Anterior cingulate cortex (tissue), 58 donors: Measurements from ENCODE around the gene ICAM1.
A peak's percentile ranks its signal among the peaks of the same experiment; 100 is the strongest.
"Not testable (repeated sequence)": the region's sequence is repeated elsewhere in the genome, so short reads cannot be mapped to it uniquely, and the experiment has no call there.

Experiments
- DNase-seq, 58 donors: peaks; one replicate each; lab custom pipeline; 2025; lab: John Stamatoyannopoulos, UW

ICAM1 gene

GRCh38 chr19:10270616-10271394, at the start of gene ICAM1:
Gene ICAM1 (plus strand): TSS chr19:10271120. CDS start chr19:10271160, 40 bp downstream.
- DNase-seq = peak in 22 of 58 donors; percentile 2 to 65 (median 18)

GRCh38 chr19:10222201-10222890, 48.6 kb upstream of the ICAM1 start:
- DNase-seq = peak in 2 of 58 donors; percentile 3

- DNase-seq = no peak
Measured at GRCh38 chr19:10223488-10224213, 47.3 kb upstream of the ICAM1 start.

- DNase-seq = no peak
Measured at GRCh38 chr19:10224337-10224736, 46.6 kb upstream of the ICAM1 start.

- DNase-seq = no peak
Measured at GRCh38 chr19:10226021-10226375, 44.9 kb upstream of the ICAM1 start.

GRCh38 chr19:10226376-10227025, 44.4 kb upstream of the ICAM1 start:
- DNase-seq = peak in 14 of 58 donors; percentile 18 to 73 (median 39)

- DNase-seq = peak in 57 of 58 donors; percentile 19 to 97 (median 85)
Measured at GRCh38 chr19:10227026-10227971, 43.6 kb upstream of the ICAM1 start.

- DNase-seq = no peak
Measured at GRCh38 chr19:10228393-10228792, 42.5 kb upstream of the ICAM1 start.

- peak in 2 of 58 donors; percentile 1 to 4 for DNase-seq
Measured at GRCh38 chr19:10228920-10229319, 42.0 kb upstream of the ICAM1 start.

GRCh38 chr19:10230173-10230860, 40.6 kb upstream of the ICAM1 start:
- peak in 12 of 58 donors; percentile 9 to 63 (median 22) for DNase-seq

GRCh38 chr19:10230861-10231611, 39.9 kb upstream of the ICAM1 start, which contains the start of gene S1PR2:
Gene S1PR2 (minus strand): TSS chr19:10231331. CDS start chr19:10224905, 6,426 bp downstream.
- peak in 27 of 58 donors; percentile 9 to 73 (median 26) for DNase-seq

GRCh38 chr19:10231612-10232228, 39.2 kb upstream of the ICAM1 start:
- DNase-seq = no peak

GRCh38 chr19:10233946-10234345, 37.0 kb upstream of the ICAM1 start:
- DNase-seq = no peak

GRCh38 chr19:10235003-10235402, 35.9 kb upstream of the ICAM1 start:
- DNase-seq = no peak

GRCh38 chr19:10235409-10235808, 35.5 kb upstream of the ICAM1 start:
- DNase-seq = not testable (repeated sequence)

- DNase-seq = no peak
Measured at GRCh38 chr19:10237702-10238101, 33.2 kb upstream of the ICAM1 start.

- DNase-seq = no peak
Measured at GRCh38 chr19:10238172-10238783, 32.6 kb upstream of the ICAM1 start.
